CD4-positive, alpha-beta memory T cell (primary cell): Measurements from ENCODE around the gene DYSF. TPM values are rescaled to one million over a fixed set of nuclear protein-coding genes. Genes with fewer than 3 reads are reported as not detected.

Source experiments
- CTCF ChIA-PET: fragments of 350-600 bp; sonication (Branson Sonifier 250); formaldehyde crosslinking; loops from one replicate; lab custom pipeline; 2021; ENCODE audit warnings: inconsistent platforms; ENCODE audit not compliant: partially characterized antibody; lab: Charles Lee
- POLR2A ChIA-PET: fragments of 350-600 bp; sonication (Branson Sonifier 250); formaldehyde crosslinking; loops from one replicate; lab custom pipeline; 2021; ENCODE audit not compliant: partially characterized antibody; lab: Charles Lee
- DNase-seq, 5 donors: peaks; one replicate each; pipeline versions ENCODE4 v3.0.0 to v3.0.0-alpha.2; 2020 to 2022; ENCODE audit warnings: mixed read lengths in 1 of 5
- H3K27ac ChIP-seq: one replicate; pipeline ENCODE4 v1.7.0; 2013; ENCODE audit warnings: low read depth, low read length
- H3K27me3 ChIP-seq: 2 replicates; pipeline ENCODE4 v1.7.0; 2013; ENCODE audit warnings: mild to moderate bottlenecking, low read length, moderate library complexity; ENCODE audit not compliant: insufficient read depth
- H3K36me3 ChIP-seq: 2 replicates; pipeline ENCODE4 v1.7.0; 2013; ENCODE audit warnings: mild to moderate bottlenecking, low read length, moderate library complexity; ENCODE audit not compliant: insufficient read depth
- H3K4me1 ChIP-seq: 2 replicates; pipeline ENCODE4 v1.7.0; 2013; ENCODE audit warnings: mild to moderate bottlenecking, low read length, moderate library complexity; ENCODE audit not compliant: insufficient read depth
- H3K4me3 ChIP-seq, 2 donors: one replicate each; pipeline ENCODE4 v1.7.0; 2013; ENCODE audit warnings: low read length in 2 of 2, mild to moderate bottlenecking in 1 of 2
- H3K9me3 ChIP-seq, 2 donors: one replicate each; pipeline ENCODE4 v1.7.0; 2013; ENCODE audit warnings: low read length in 2 of 2, control low read depth in 1 of 2; ENCODE audit not compliant: control insufficient read depth in 1 of 2
- H3K27ac Mint-ChIP-seq, 7 donors: one replicate each; pipeline ENCODE4 v1.8.0; 2020 to 2021; ENCODE audit warnings: mixed read lengths in 7 of 7, mild to moderate bottlenecking in 6 of 7, inconsistent platforms in 3 of 7, moderate library complexity in 3 of 7
- H3K27me3 Mint-ChIP-seq, 2 donors: one replicate each; pipeline ENCODE4 v1.8.0; 2020 to 2021; ENCODE audit warnings: mixed read lengths in 2 of 2
- H3K36me3 Mint-ChIP-seq, 2 donors: one replicate each; pipeline ENCODE4 v1.8.0; 2020 to 2021; ENCODE audit warnings: mixed read lengths in 2 of 2, inconsistent platforms in 1 of 2, mild to moderate bottlenecking in 1 of 2
- H3K4me1 Mint-ChIP-seq, 4 donors: one replicate each; pipeline ENCODE4 v1.8.0; 2020 to 2021; ENCODE audit warnings: mixed read lengths in 4 of 4, mild to moderate bottlenecking in 1 of 4
- H3K4me3 Mint-ChIP-seq, 8 donors: one replicate each; pipeline ENCODE4 v1.8.0; 2020 to 2021; ENCODE audit warnings: mixed read lengths in 8 of 8, mild to moderate bottlenecking in 7 of 8, moderate library complexity in 6 of 8, inconsistent platforms in 3 of 8
- H3K9me3 Mint-ChIP-seq, 8 donors: one replicate each; pipeline ENCODE4 v1.8.0; 2020 to 2021; ENCODE audit warnings: mixed read lengths in 8 of 8, mild to moderate bottlenecking in 5 of 8, inconsistent platforms in 3 of 8, moderate library complexity in 1 of 8
- intact Hi-C: fragments of 100-400 bp; cut with micrococcal nuclease; formaldehyde crosslinking; loops from one replicate; pipeline ENCODE4 v1.15.1; 2023
- polyA plus RNA-seq, 2 donors: library from polyadenylated mRNA; unstranded; fragments of 300-500 nt; fragmentation: Illumina TruSeq; gene quantifications; one replicate each; pipeline ENCODE4 v1.2.3, GENCODE V29; 2021
- total RNA-seq, 2 experiments: library from RNA; stranded (reverse); gene quantifications; one replicate each; pipeline ENCODE4 v1.2.3, GENCODE V29; 2021

Gene DYSF
- total and polyA plus RNA-seq, 4 experiments from 2014 or later, result 0.28 to 0.49 TPM; not detected in 2

GRCh38 chr2:71492112-71492511 is 38.8 kb downstream of the DYSF start:
- no peaks in the 10 kb centered on the region for H3K9me3 ChIP-seq
- no peaks in the 10 kb centered on the region for H3K27me3 ChIP-seq
- no peak for DNase-seq
- Mint-ChIP-seq H3K36me3 (no peaks in the 10 kb centered on the region), H3K4me1 (no peaks in the 10 kb centered on the region), H3K4me3 (no peak overlapping the region), H3K9me3 (no peaks in the 10 kb centered on the region), H3K27ac (no peak overlapping the region), H3K27me3 (peaks cover 8 to 14% of the 10 kb centered on the region in 2 donors)
- intact Hi-C loops, result no loop called here
- CTCF ChIA-PET, result no interaction called here
- POLR2A ChIA-PET, result no interaction called here
- no peak overlapping the region for H3K4me3 ChIP-seq
- no peak overlapping the region for H3K27ac ChIP-seq
- no peaks in the 10 kb centered on the region for H3K4me1 ChIP-seq
- no peaks in the 10 kb centered on the region for H3K36me3 ChIP-seq

- H3K4me1 Mint-ChIP-seq, result no peaks in the 10 kb centered on the region
- Histone ChIP-seq H3K4me1 (no peaks in the 10 kb centered on the region), H3K9me3 (no peaks in the 10 kb centered on the region), H3K27ac (no peak overlapping the region), H3K4me3 (no peak overlapping the region), H3K36me3 (no peaks in the 10 kb centered on the region), H3K27me3 (no peaks in the 10 kb centered on the region)
- no peaks in the 10 kb centered on the region for H3K36me3 Mint-ChIP-seq
- no peaks in the 10 kb centered on the region for H3K9me3 Mint-ChIP-seq
- ChIA-PET CTCF (interaction anchor here (1.0 to 1.9 kb wide), 2 partner anchors 16 to 194 kb away, joined by 3 to 5 read pairs; no protein-coding TSS in a partner anchor), POLR2A (no interaction called here)
- peaks cover 8 to 9% of the 10 kb centered on the region in 2 donors for H3K27me3 Mint-ChIP-seq
- DNase-seq, result no peak
- H3K4me3 Mint-ChIP-seq, result no peak overlapping the region
- H3K27ac Mint-ChIP-seq, result no peak overlapping the region
- intact Hi-C loops, result no loop called here
These were observed 40.7 kb downstream of the DYSF start for GRCh38 chr2:71494091-71494490.

- Histone ChIP-seq H3K27ac (no peak overlapping the region), H3K36me3 (no peaks in the 10 kb centered on the region), H3K4me1 (no peaks in the 10 kb centered on the region), H3K27me3 (no peaks in the 10 kb centered on the region), H3K9me3 (no peaks in the 10 kb centered on the region), H3K4me3 (no peak overlapping the region)
- CTCF ChIA-PET, result interaction anchor here (1.0 to 1.9 kb wide), 2 partner anchors 15 to 195 kb away, joined by 3 to 5 read pairs; no protein-coding TSS in a partner anchor
- Mint-ChIP-seq H3K4me1 (no peaks in the 10 kb centered on the region), H3K27ac (no peak overlapping the region), H3K27me3 (peaks cover 8% of the 10 kb centered on the region in 2 donors), H3K4me3 (no peak overlapping the region), H3K36me3 (no peaks in the 10 kb centered on the region), H3K9me3 (no peaks in the 10 kb centered on the region)
- POLR2A ChIA-PET, result no interaction called here
- intact Hi-C loops, result no loop called here
- DNase-seq, result no peak
These were observed 41.3 kb downstream of the DYSF start for GRCh38 chr2:71494523-71495155.

DNA sequence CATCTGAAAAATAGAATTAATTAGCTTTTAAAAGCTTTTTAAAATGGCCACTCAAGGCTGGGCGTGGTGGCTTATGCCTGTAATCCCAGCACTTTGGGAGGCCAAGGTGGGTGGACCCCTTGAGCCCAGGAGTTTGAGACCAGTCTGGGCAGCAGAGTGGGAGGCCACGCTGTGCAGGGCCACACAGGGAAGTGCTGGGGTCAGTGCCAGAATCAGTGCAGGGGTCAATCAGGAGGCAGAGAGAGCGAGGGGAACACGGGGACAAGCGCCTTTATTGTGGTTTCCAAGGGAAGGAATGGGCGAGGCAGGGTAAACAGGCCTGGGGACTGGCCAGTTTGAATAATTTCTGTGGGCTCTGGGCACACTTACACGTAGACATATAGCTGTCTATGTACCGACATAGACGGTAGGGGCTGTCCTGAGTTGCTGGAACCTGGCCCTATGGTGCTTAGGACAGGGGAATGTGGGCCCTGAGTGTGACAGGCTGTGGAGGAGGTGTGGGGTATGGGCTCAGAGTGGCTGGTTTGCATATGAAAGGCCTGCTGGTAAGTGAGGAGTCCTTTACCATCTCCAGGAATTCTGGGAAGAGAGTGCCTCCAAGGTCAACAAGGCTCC is 42.9 kb downstream of the DYSF start:
- Histone ChIP-seq H3K36me3 (no peaks in the 10 kb centered on the region), H3K4me1 (no peaks in the 10 kb centered on the region), H3K9me3 (no peaks in the 10 kb centered on the region), H3K4me3 (no peak overlapping the region), H3K27me3 (no peaks in the 10 kb centered on the region), H3K27ac (no peak overlapping the region)
- ChIA-PET CTCF (no interaction called here), POLR2A (no interaction called here)
- no peaks in the 10 kb centered on the region for H3K9me3 Mint-ChIP-seq
- H3K4me1 Mint-ChIP-seq, result no peaks in the 10 kb centered on the region
- DNase-seq, result no peak
- intact Hi-C loops, result no loop called here
- H3K27me3 Mint-ChIP-seq, result peaks cover 8% of the 10 kb centered on the region in 2 donors
- no peaks in the 10 kb centered on the region for H3K36me3 Mint-ChIP-seq
- H3K27ac Mint-ChIP-seq, result no peak overlapping the region
- no peak overlapping the region for H3K4me3 Mint-ChIP-seq

- DNase-seq, result no peak
- no peaks in the 10 kb centered on the region for H3K4me1 Mint-ChIP-seq
- Histone ChIP-seq H3K4me3 (no peak overlapping the region), H3K9me3 (no peaks in the 10 kb centered on the region), H3K4me1 (no peaks in the 10 kb centered on the region), H3K27ac (no peak overlapping the region), H3K27me3 (no peaks in the 10 kb centered on the region), H3K36me3 (no peaks in the 10 kb centered on the region)
- no peaks in the 10 kb centered on the region for H3K36me3 Mint-ChIP-seq
- ChIA-PET POLR2A (no interaction called here), CTCF (interaction anchor here (0.7 to 1.5 kb wide), 2 partner anchors 12 to 198 kb away, joined by 3 to 4 read pairs; no protein-coding TSS in a partner anchor)
- no peak overlapping the region for H3K27ac Mint-ChIP-seq
- peaks cover 3 to 9% of the 10 kb centered on the region in 2 donors for H3K27me3 Mint-ChIP-seq
- intact Hi-C loops, result no loop called here
- no peaks in the 10 kb centered on the region for H3K9me3 Mint-ChIP-seq
- no peak overlapping the region for H3K4me3 Mint-ChIP-seq
These were observed 44.9 kb downstream of the DYSF start for GRCh38 chr2:71498261-71498701.

DNA sequence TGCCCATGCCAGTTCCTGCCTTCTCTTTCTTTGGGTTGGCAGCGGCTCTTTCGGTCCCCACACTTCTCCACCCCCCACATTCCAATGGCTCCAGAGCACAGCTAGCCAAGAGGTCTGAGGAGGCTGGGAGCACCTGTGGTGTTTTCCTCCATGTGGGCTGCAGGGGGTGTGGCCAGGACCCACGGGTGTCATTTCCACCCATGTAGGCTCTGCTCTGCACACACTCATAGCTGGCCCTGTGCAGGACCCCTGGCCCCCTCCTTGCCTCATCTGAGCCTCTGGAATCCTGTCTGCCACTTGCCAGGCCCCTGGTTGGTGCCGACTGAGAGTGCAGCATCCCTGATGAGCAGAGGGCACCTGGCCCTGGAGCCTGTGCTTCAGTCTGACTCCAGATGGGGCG is 46.3 kb downstream of the DYSF start:
- Histone ChIP-seq H3K27me3 (no peaks in the 10 kb centered on the region), H3K9me3 (no peaks in the 10 kb centered on the region), H3K4me1 (no peaks in the 10 kb centered on the region), H3K4me3 (no peak overlapping the region), H3K36me3 (no peaks in the 10 kb centered on the region), H3K27ac (no peak overlapping the region)
- no peaks in the 10 kb centered on the region for H3K36me3 Mint-ChIP-seq
- DNase-seq, result no peak
- ChIA-PET POLR2A (no interaction called here), CTCF (no interaction called here)
- H3K4me1 Mint-ChIP-seq, result no peaks in the 10 kb centered on the region
- H3K9me3 Mint-ChIP-seq, result no peaks in the 10 kb centered on the region
- intact Hi-C loops, result no loop called here
- H3K27ac Mint-ChIP-seq, result no peak overlapping the region
- H3K27me3 Mint-ChIP-seq, result peaks cover 2 to 6% of the 10 kb centered on the region in 2 donors
- no peak overlapping the region for H3K4me3 Mint-ChIP-seq

DNA sequence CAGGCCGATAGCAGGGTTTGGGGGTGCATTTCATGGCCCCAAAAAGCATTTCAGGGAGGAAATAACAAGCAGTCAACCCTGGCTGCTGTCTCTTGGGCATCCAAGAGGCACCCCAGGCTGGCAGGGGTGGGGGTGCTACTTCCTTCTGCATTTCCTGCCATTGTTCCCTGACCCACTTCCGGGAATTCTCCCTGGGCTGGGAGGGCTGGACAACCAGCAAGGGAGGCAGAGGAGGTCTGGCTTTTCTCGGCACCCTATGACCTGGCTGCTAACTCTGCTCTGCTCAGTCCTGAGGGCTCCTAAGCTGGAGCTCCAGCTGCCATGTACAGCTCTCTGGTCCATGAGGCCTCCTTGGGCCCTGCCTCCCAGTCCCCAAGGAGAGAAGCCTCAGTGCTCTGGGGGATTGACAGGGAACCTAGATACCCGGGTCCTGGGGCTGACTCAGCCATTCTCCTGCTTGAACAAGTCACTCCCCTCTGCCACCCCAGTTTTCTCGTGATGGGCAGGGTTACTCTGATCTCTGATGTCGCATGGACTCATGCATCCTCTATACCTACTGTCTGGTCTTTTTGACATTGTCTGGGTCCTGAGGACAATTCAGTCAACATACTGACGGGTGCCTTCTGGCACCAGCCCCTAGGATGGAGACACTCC is 47.2 kb downstream of the DYSF start:
- Mint-ChIP-seq H3K4me3 (no peak overlapping the region), H3K36me3 (no peaks in the 10 kb centered on the region), H3K4me1 (no peaks in the 10 kb centered on the region), H3K27me3 (peaks cover 0 to 6% of the 10 kb centered on the region in 2 donors), H3K27ac (no peak overlapping the region), H3K9me3 (no peaks in the 10 kb centered on the region)
- Histone ChIP-seq H3K4me1 (no peaks in the 10 kb centered on the region), H3K27me3 (no peaks in the 10 kb centered on the region), H3K36me3 (no peaks in the 10 kb centered on the region), H3K9me3 (no peaks in the 10 kb centered on the region), H3K27ac (no peak overlapping the region), H3K4me3 (no peak overlapping the region)
- ChIA-PET CTCF (interaction anchor here (1.6 kb wide), 1 partner anchor 10 kb away, joined by 6 read pairs; no protein-coding TSS in a partner anchor), POLR2A (no interaction called here)
- intact Hi-C loops, result no loop called here
- no peak for DNase-seq
